Hepatocyte (in vitro differentiated cells): ENCODE measurements around the gene GPR132. TPM values are rescaled to one million over a fixed set of nuclear protein-coding genes. Genes with fewer than 3 reads are reported as not detected.

Source experiments
- DNase-seq: peaks from one replicate; pipeline ENCODE4 v3.0.0-alpha.2; 2016; ENCODE audit warnings: low spot score
- H2AFZ ChIP-seq: fragments of 200-600 bp; sonication (generic); 2 replicates; pipeline ENCODE4 v1.6.0; 2016; ENCODE audit warnings: antibody characterized with exemption, mild to moderate bottlenecking
- H3K27ac ChIP-seq: fragments of 200-600 bp; sonication (generic); 2 replicates; pipeline ENCODE4 v1.5.1; 2016; ENCODE audit warnings: mild to moderate bottlenecking
- H3K27me3 ChIP-seq: fragments of 200-600 bp; sonication (generic); 2 replicates; pipeline ENCODE4 v1.6.1; 2016
- H3K36me3 ChIP-seq: fragments of 200-600 bp; sonication (generic); replicated peaks from 2 replicates; pipeline ENCODE4 v1.5.1; 2016; ENCODE audit warnings: low read depth; ENCODE audit not compliant: insufficient read depth
- H3K4me1 ChIP-seq: fragments of 200-600 bp; sonication (generic); 2 replicates; pipeline ENCODE4 v1.5.1; 2016; ENCODE audit warnings: mild to moderate bottlenecking, moderate library complexity; ENCODE audit not compliant: insufficient read depth
- H3K4me2 ChIP-seq: fragments of 200-600 bp; sonication (generic); 2 replicates; pipeline ENCODE4 v1.6.0; 2016
- H3K4me3 ChIP-seq: fragments of 200-600 bp; sonication (generic); 2 replicates; pipeline ENCODE4 v1.5.1; 2016; ENCODE audit warnings: mild to moderate bottlenecking
- H3K79me2 ChIP-seq: fragments of 200-600 bp; sonication (generic); 2 replicates; pipeline ENCODE4 v1.6.0; 2017; ENCODE audit warnings: mild to moderate bottlenecking
- H3K9me2 ChIP-seq: fragments of 200-600 bp; sonication (generic); replicated peaks from 2 replicates; pipeline ENCODE4 v1.6.0; 2017; ENCODE audit warnings: mild to moderate bottlenecking; ENCODE audit not compliant: insufficient read depth
- H3K9me3 ChIP-seq: fragments of 200-600 bp; sonication (generic); 2 replicates; pipeline ENCODE4 v1.5.1; 2016; ENCODE audit warnings: low read depth, mild to moderate bottlenecking
- H4K20me1 ChIP-seq: fragments of 200-600 bp; sonication (generic); 2 replicates; pipeline ENCODE4 v1.6.0; 2016; ENCODE audit warnings: mild to moderate bottlenecking; ENCODE audit not compliant: insufficient read depth, poor library complexity, severe bottlenecking
- EZH2 ChIP-seq: fragments of 200-600 bp; sonication (generic); IDR thresholded peaks from 2 replicates; pipeline ENCODE4 v1.6.1; 2016; ENCODE audit warnings: antibody characterized with exemption, mild to moderate bottlenecking, borderline replicate concordance
- EZH2phosphoT487 ChIP-seq: fragments of 200-600 bp; sonication (generic); IDR thresholded peaks from one replicate; pipeline ENCODE4 v1.6.1; 2018; ENCODE audit warnings: antibody characterized with exemption, mild to moderate bottlenecking, low read depth, moderate library complexity; ENCODE audit not compliant: unreplicated experiment, severe bottlenecking
- WGBS: methylation state at CpG from one replicate; pipeline ENCODE4 v1.1.6; 2016; ENCODE audit warnings: low lambda C conversion rate; ENCODE audit errors: missing lambda C conversion rate; 5-methylcytosine and 5-hydroxymethylcytosine counted together
- polyA plus RNA-seq: library from polyadenylated mRNA; unstranded; fragments of >200 nt; fragmentation: Nextera tagmentation; extraction: Ambion mirVana; gene quantifications from 2 replicates; pipeline ENCODE4 v1.2.1, GENCODE V29; 2016
- total RNA-seq: library from RNA; depleted of rRNA; stranded (reverse); fragments of >200 nt; gene quantifications from 2 replicates; pipeline ENCODE4 v1.2.3, GENCODE V29; 2014
- TF ChIP-seq, protein P1 (sequence below): fragments of 200-600 bp; sonication (generic); IDR thresholded peaks from 2 replicates; pipeline ENCODE4 v1.5.1; 2016; ENCODE audit warnings: antibody characterized with exemption, mild to moderate bottlenecking; ENCODE audit not compliant: poor library complexity

Gene GPR132
- total and polyA plus RNA-seq, 2 experiments from 2014 or later, result 0.41 to 0.83 TPM

DNA sequence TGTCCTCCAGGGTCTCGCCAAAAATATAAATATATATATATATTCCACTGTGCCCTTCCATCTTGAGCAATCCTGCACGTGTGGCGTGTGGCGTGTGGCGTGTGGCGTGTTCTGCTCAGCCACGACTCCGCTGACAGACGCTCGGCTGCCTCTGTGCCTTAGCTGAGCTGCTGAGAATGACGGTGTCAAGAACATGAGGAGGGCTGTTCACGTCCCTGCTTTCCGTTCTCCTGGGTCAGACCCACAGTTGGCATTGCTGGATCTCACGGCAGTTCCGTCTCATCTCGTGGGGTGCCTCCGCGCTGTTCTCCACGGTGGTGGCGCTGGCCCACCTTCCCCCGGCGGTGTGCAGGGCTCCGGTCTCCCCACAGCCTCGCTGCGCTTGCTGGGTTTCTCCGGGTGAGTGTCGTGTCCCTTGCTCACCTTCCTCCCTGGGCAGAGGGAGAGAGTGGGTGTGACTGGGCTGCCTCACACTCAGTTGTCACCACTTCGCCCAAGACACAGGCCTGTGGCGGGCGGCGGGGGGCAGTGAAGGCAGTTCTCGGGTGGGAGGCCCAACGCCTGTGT lies 9.4 kb downstream of the GPR132 start:
- TF ChIP-seq, protein P1, sequence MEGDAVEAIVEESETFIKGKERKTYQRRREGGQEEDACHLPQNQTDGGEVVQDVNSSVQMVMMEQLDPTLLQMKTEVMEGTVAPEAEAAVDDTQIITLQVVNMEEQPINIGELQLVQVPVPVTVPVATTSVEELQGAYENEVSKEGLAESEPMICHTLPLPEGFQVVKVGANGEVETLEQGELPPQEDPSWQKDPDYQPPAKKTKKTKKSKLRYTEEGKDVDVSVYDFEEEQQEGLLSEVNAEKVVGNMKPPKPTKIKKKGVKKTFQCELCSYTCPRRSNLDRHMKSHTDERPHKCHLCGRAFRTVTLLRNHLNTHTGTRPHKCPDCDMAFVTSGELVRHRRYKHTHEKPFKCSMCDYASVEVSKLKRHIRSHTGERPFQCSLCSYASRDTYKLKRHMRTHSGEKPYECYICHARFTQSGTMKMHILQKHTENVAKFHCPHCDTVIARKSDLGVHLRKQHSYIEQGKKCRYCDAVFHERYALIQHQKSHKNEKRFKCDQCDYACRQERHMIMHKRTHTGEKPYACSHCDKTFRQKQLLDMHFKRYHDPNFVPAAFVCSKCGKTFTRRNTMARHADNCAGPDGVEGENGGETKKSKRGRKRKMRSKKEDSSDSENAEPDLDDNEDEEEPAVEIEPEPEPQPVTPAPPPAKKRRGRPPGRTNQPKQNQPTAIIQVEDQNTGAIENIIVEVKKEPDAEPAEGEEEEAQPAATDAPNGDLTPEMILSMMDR, result no peak
- no peak for TF ChIP-seq EZH2
- no peaks in the 10 kb centered on the region for H3K27me3 ChIP-seq
- H3K79me2 ChIP-seq, result no peaks in the 10 kb centered on the region
- no peaks in the 10 kb centered on the region for H3K9me2 ChIP-seq
- 88% methylated on average over 30 of the region's 33 CpGs for WGBS
- H4K20me1 ChIP-seq, result no peaks in the 10 kb centered on the region
- H3K4me1 ChIP-seq, result peaks cover 6% of the 10 kb centered on the region
- H3K4me2 ChIP-seq, result no peak overlapping the region
- H3K27ac ChIP-seq, result no peak overlapping the region
- peak; percentile 2 for DNase-seq
- no peaks in the 10 kb centered on the region for H3K9me3 ChIP-seq
- H3K4me3 ChIP-seq, result no peak overlapping the region
- no peaks in the 10 kb centered on the region for H3K36me3 ChIP-seq
- H2AFZ ChIP-seq, result no peak overlapping the region

GRCh38 chr14:105055334-105055733 lies 9.9 kb downstream of the GPR132 start:
- Histone ChIP-seq H3K36me3 (no peaks in the 10 kb centered on the region), H3K4me2 (no peak overlapping the region), H3K9me3 (no peaks in the 10 kb centered on the region), H3K27ac (no peak overlapping the region), H3K27me3 (no peaks in the 10 kb centered on the region), H3K79me2 (no peaks in the 10 kb centered on the region), H3K4me1 (peaks cover 5% of the 10 kb centered on the region), H4K20me1 (no peaks in the 10 kb centered on the region), H2AFZ (no peak overlapping the region), H3K4me3 (no peak overlapping the region), H3K9me2 (no peaks in the 10 kb centered on the region)
- TF ChIP-seq EZH2, result no peak
- TF ChIP-seq, protein P1, result no peak
- 82% methylated on average over 15 of the region's 15 CpGs for WGBS
- no peak for DNase-seq

DNA sequence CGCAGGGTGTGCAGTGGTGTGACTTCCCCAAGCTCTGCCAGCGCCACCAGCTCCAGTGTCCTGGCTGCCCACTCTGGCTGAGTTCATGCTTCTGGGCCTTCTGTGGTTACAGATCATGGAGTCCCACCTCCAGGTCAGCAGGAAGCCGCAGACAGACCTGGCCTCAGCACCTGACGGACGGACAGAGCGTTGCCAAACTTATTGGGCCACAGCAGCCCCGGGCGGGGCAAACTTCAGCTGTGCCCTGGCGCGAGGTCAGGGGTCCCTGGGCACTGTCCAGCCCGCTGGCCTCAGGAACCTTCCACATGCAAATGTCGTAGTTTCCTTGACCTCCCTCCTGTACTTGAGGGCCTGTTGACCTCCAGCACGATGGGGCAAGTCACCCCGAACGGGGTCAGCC lies 11.2 kb downstream of the GPR132 start:
- no peaks in the 10 kb centered on the region for H3K27me3 ChIP-seq
- no peak for DNase-seq
- H3K4me1 ChIP-seq, result no peaks in the 10 kb centered on the region
- H3K4me3 ChIP-seq, result no peak overlapping the region
- no peak overlapping the region for H3K27ac ChIP-seq
- no peaks in the 10 kb centered on the region for H3K36me3 ChIP-seq
- no peaks in the 10 kb centered on the region for H4K20me1 ChIP-seq
- WGBS, result 96% methylated on average over 15 of the region's 15 CpGs
- no peaks in the 10 kb centered on the region for H3K9me3 ChIP-seq
- H3K79me2 ChIP-seq, result no peaks in the 10 kb centered on the region
- H3K4me2 ChIP-seq, result no peak overlapping the region
- H2AFZ ChIP-seq, result no peak overlapping the region
- no peaks in the 10 kb centered on the region for H3K9me2 ChIP-seq
- TF ChIP-seq, protein P1, result no peak
- TF ChIP-seq EZH2 (no peak), EZH2phosphoT487 (no peak)

DNA sequence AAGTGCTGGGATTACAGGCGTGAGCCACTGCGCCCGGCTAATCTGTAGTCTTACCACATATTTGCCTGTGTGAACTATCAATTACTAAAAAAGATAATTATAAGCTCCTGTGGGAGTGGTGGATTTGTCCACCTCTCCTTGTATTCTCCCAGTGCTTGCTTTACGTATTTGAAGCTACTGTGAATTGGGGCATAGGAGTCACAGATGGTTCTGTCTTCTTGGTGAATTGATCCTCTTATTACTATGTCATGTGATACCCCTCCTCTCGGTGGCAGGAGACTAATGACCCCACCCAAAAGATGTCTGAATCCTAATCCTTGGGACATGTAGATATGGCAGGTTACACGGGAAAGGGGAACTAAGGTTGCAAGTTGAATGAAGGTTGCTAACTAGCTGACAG lies 11.8 kb downstream of the GPR132 start:
- no peak for DNase-seq
- no peak overlapping the region for H2AFZ ChIP-seq
- H4K20me1 ChIP-seq, result no peaks in the 10 kb centered on the region
- no peaks in the 10 kb centered on the region for H3K79me2 ChIP-seq
- H3K9me2 ChIP-seq, result no peaks in the 10 kb centered on the region
- WGBS, result 80% methylated on average over 6 of the region's 6 CpGs
- H3K4me1 ChIP-seq, result no peaks in the 10 kb centered on the region
- TF ChIP-seq, protein P1, result no peak
- TF ChIP-seq EZH2phosphoT487, result no peak
- no peak for TF ChIP-seq EZH2
- no peak overlapping the region for H3K4me3 ChIP-seq
- H3K9me3 ChIP-seq, result no peaks in the 10 kb centered on the region
- H3K27me3 ChIP-seq, result no peaks in the 10 kb centered on the region
- no peak overlapping the region for H3K27ac ChIP-seq
- H3K4me2 ChIP-seq, result no peak overlapping the region
- no peaks in the 10 kb centered on the region for H3K36me3 ChIP-seq
